GM23338 (cell line): ENCODE measurements around the gene EGFR. TPM values are rescaled to one million over a fixed set of nuclear protein-coding genes. Genes with fewer than 3 reads are reported as not detected.
A peak's percentile ranks its signal among the peaks of the same experiment; 100 is the strongest.

Source experiments
- ATAC-seq: fragments of 200-7000 bp; cut with Tn5 transposase; 3 replicates; pipeline ENCODE4 v1.9.1; 2020
- DNase-seq: peaks from one replicate; pipeline ENCODE4 v3.0.0-alpha.2; 2015; ENCODE audit warnings: low spot score
- H2AFZ ChIP-seq: fragments of 200-600 bp; sonication (generic); 2 replicates; pipeline ENCODE4 v1.8.0; 2016; ENCODE audit warnings: antibody characterized with exemption, mild to moderate bottlenecking, moderate library complexity
- H3F3A ChIP-seq: fragments of 200-600 bp; sonication (generic); replicated peaks from 2 replicates; pipeline ENCODE4 v1.8.0; 2017; ENCODE audit warnings: antibody characterized with exemption, mixed run types, low read depth
- H3K27ac ChIP-seq: fragments of 200-600 bp; sonication (generic); 2 replicates; pipeline ENCODE4 v1.6.1; 2016; ENCODE audit warnings: low read depth
- H3K27me3 ChIP-seq: fragments of 200-600 bp; sonication (generic); 2 replicates; pipeline ENCODE4 v1.8.0; 2016; ENCODE audit warnings: mild to moderate bottlenecking, mixed run types, moderate library complexity; ENCODE audit not compliant: insufficient read depth
- H3K36me3 ChIP-seq: fragments of 200-600 bp; sonication (generic); 2 replicates; pipeline ENCODE4 v1.8.0; 2016; ENCODE audit warnings: mild to moderate bottlenecking; ENCODE audit not compliant: insufficient read depth
- H3K4me1 ChIP-seq: fragments of 200-600 bp; sonication (generic); 2 replicates; pipeline ENCODE4 v1.8.0; 2016; ENCODE audit warnings: mild to moderate bottlenecking, moderate library complexity; ENCODE audit not compliant: insufficient read depth
- H3K4me2 ChIP-seq: fragments of 200-600 bp; sonication (generic); 2 replicates; pipeline ENCODE4 v1.7.1; 2017; ENCODE audit warnings: mixed run types
- H3K4me3 ChIP-seq: fragments of 200-600 bp; sonication (generic); 2 replicates; pipeline ENCODE4 v1.6.1; 2016; ENCODE audit warnings: mixed run types
- H3K79me2 ChIP-seq: fragments of 200-600 bp; sonication (generic); replicated peaks from 2 replicates; pipeline ENCODE4 v1.8.0; 2017; ENCODE audit warnings: mild to moderate bottlenecking; ENCODE audit not compliant: insufficient read depth
- H3K9me2 ChIP-seq: fragments of 200-600 bp; sonication (generic); 2 replicates; pipeline ENCODE4 v1.8.0; 2017; ENCODE audit not compliant: insufficient read depth
- H4K20me1 ChIP-seq: fragments of 200-600 bp; sonication (generic); replicated peaks from 2 replicates; pipeline ENCODE4 v1.8.0; 2017; ENCODE audit warnings: mild to moderate bottlenecking; ENCODE audit not compliant: insufficient read depth
- H3K27ac Mint-ChIP-seq: 2 replicates; pipeline ENCODE4 v1.8.0; 2020; ENCODE audit warnings: inconsistent platforms, mild to moderate bottlenecking, moderate library complexity, mixed read lengths
- H3K27me3 Mint-ChIP-seq: 3 replicates; pipeline ENCODE4 v1.8.0; 2022; ENCODE audit warnings: low read depth, mild to moderate bottlenecking, moderate library complexity, mixed read lengths, inconsistent platforms; ENCODE audit not compliant: insufficient read depth, poor library complexity
- H3K36me3 Mint-ChIP-seq: 3 replicates; pipeline ENCODE4 v1.8.0; 2021; ENCODE audit warnings: low read depth, mild to moderate bottlenecking, inconsistent platforms, moderate library complexity, mixed read lengths
- H3K4me1 Mint-ChIP-seq: 3 replicates; pipeline ENCODE4 v1.8.0; 2020; ENCODE audit warnings: mild to moderate bottlenecking, inconsistent platforms, mixed read lengths
- H3K4me3 Mint-ChIP-seq: 3 replicates; pipeline ENCODE4 v1.8.0; 2021; ENCODE audit warnings: moderate library complexity, mild to moderate bottlenecking, inconsistent platforms, mixed read lengths
- H3K9me3 Mint-ChIP-seq: 3 replicates; pipeline ENCODE4 v1.8.0; 2020; ENCODE audit warnings: moderate library complexity, mild to moderate bottlenecking, inconsistent platforms, mixed read lengths
- CREB1 ChIP-seq: fragments of 250-450 bp; sonication (Bioruptor Pico); IDR thresholded peaks from 2 replicates; pipeline ENCODE4 v1.5.0; 2020; ENCODE audit warnings: low read depth, mild to moderate bottlenecking, moderate library complexity
- CTCF ChIP-seq, 2 experiments: fragments of 200-600 bp in 1 of 2; sonication (generic) in 1 of 2; conservative IDR thresholded peaks; 2 replicates each; pipeline versions ENCODE4 v1.5.1 to v1.6.1; 2016 to 2017; ENCODE audit warnings: antibody characterized with exemption in 2 of 2, low read depth in 2 of 2, mild to moderate bottlenecking in 2 of 2, moderate library complexity in 1 of 2
- ETS1 ChIP-seq: IDR thresholded peaks from 2 replicates; pipeline ENCODE4 v1.6.1; 2016; ENCODE audit warnings: antibody characterized with exemption
- EZH2 ChIP-seq: fragments of 200-600 bp; sonication (generic); IDR thresholded peaks from one replicate; pipeline ENCODE4 v1.8.0; 2017; ENCODE audit warnings: antibody characterized with exemption, mild to moderate bottlenecking, low read depth; ENCODE audit not compliant: unreplicated experiment
- EZH2phosphoT487 ChIP-seq: fragments of 200-600 bp; sonication (generic); IDR thresholded peaks from one replicate; pipeline ENCODE4 v1.8.1; 2018; ENCODE audit warnings: antibody characterized with exemption; ENCODE audit not compliant: unreplicated experiment
- JUNB ChIP-seq: IDR thresholded peaks from one replicate; pipeline ENCODE4 v1.6.1; 2016; ENCODE audit warnings: antibody characterized with exemption; ENCODE audit not compliant: unreplicated experiment
- NANOG ChIP-seq: IDR thresholded peaks from 2 replicates; pipeline ENCODE4 v1.6.1; 2016; ENCODE audit warnings: antibody characterized with exemption, borderline replicate concordance
- REST ChIP-seq: IDR thresholded peaks from one replicate; pipeline ENCODE4 v1.6.1; 2018; ENCODE audit warnings: antibody characterized with exemption; ENCODE audit not compliant: unreplicated experiment
- STAT1 ChIP-seq: IDR thresholded peaks from one replicate; pipeline ENCODE4 v1.6.1; 2016; ENCODE audit warnings: antibody characterized with exemption; ENCODE audit not compliant: unreplicated experiment
- ZNF114 ChIP-seq: fragments of 250-450 bp; sonication (Bioruptor Pico); IDR thresholded peaks from 2 replicates; pipeline ENCODE4 v1.5.0; 2020; ENCODE audit warnings: mild to moderate bottlenecking, moderate library complexity
- ZNF331 ChIP-seq: fragments of 250-450 bp; sonication (Bioruptor Pico); IDR thresholded peaks from 2 replicates; pipeline ENCODE4 v1.5.0; 2020; ENCODE audit warnings: low read depth, mild to moderate bottlenecking, moderate library complexity
- ZNF462 ChIP-seq: fragments of 250-450 bp; sonication (Bioruptor Pico); IDR thresholded peaks from 2 replicates; pipeline ENCODE4 v1.5.0; 2020; ENCODE audit warnings: mild to moderate bottlenecking, moderate library complexity
- polyA plus RNA-seq: library from polyadenylated mRNA; unstranded; fragments of >200 nt; fragmentation: Nextera tagmentation; extraction: Ambion mirVana; gene quantifications from 2 replicates; pipeline ENCODE4 v1.2.1, GENCODE V29; 2016
- total RNA-seq: library from RNA; depleted of rRNA; stranded (reverse); fragments of >200 nt; shearing (Covaris generic); gene quantifications from 2 replicates; pipeline ENCODE4 v1.2.3, GENCODE V29; 2014

Gene EGFR
- total and polyA plus RNA-seq, 2 experiments from 2014 or later, result 1.5 to 4.5 TPM

- no peaks in the 10 kb centered on the region for H3K79me2 ChIP-seq
- H3K4me3 Mint-ChIP-seq, result no peak overlapping the region
Measured at GRCh38 chr7:55124989-55125875, 106.4 kb downstream of the EGFR start.

More at GRCh38 chr7:55124989-55125875, 106.4 kb downstream of the EGFR start:
- H3K27me3 ChIP-seq, result no peaks in the 10 kb centered on the region
- DNase-seq (peak; percentile 35), ATAC-seq (peak; percentile 72)
- no peak overlapping the region for H2AFZ ChIP-seq
- no peak overlapping the region for H3K4me3 ChIP-seq
- H4K20me1 ChIP-seq, result no peaks in the 10 kb centered on the region
- H3K36me3 ChIP-seq, result no peaks in the 10 kb centered on the region
- H3K27ac Mint-ChIP-seq, result no peak overlapping the region; the same call in 1 of the 2 replicates
- peaks cover 14% of the 10 kb centered on the region for H3K4me1 Mint-ChIP-seq
- no peaks in the 10 kb centered on the region for H3K27me3 Mint-ChIP-seq
- no peaks in the 10 kb centered on the region for H3K36me3 Mint-ChIP-seq
- no peak overlapping the region for H3K4me2 ChIP-seq
- peaks cover 3% of the 10 kb centered on the region; the same call in 1 of the 2 replicates for H3K9me2 ChIP-seq
- H3K27ac ChIP-seq, result no peak overlapping the region
- no peak for TF ChIP-seq ETS1
- TF ChIP-seq NANOG, result no peak
- peak; percentile 26 to 55 for TF ChIP-seq CTCF (conservative IDR thresholded peaks at IDR 0.05; ENCODE audit: low read depth in 2 of 2)
- TF ChIP-seq ZNF114 (CRISPR knock-in tag), result no peak
- TF ChIP-seq EZH2, result no peak
- no peak for TF ChIP-seq STAT1
- TF ChIP-seq ZNF462 (CRISPR knock-in tag), result 0 out of 2 replicates have a peak, but pooled peaks have one; percentile 42
- no peak for TF ChIP-seq CREB1 (CRISPR knock-in tag)
- TF ChIP-seq EZH2phosphoT487, result no peak
- no peak for TF ChIP-seq ZNF331 (CRISPR knock-in tag)
- TF ChIP-seq REST, result no peak
- no peak for TF ChIP-seq JUNB
- peaks cover 16% of the 10 kb centered on the region for H3K4me1 ChIP-seq
- no peaks in the 10 kb centered on the region for H3F3A ChIP-seq
- no peaks in the 10 kb centered on the region for H3K9me3 Mint-ChIP-seq
